ENCODE results near the gene RGPD8.
"Not testable (repeated sequence)": the region's sequence is repeated elsewhere in the genome, so short reads cannot be mapped to it uniquely, and the experiment has no call there.

Gene RGPD8

GRCh38 chr2:112433480-112433879 lies at the start of gene RGPD8:
TSS of gene RGPD8 (minus strand) at chr2:112433645. CDS start at chr2:112433453, 192 bp downstream.
- DNase-seq (ENCODE audit: low read depth): peak; percentile 84

- DNase-seq (ENCODE audit: low read depth): no peak
Observed at GRCh38 chr2:112483042-112483473, 49.6 kb upstream of the RGPD8 start.

- peak; percentile 14 for DNase-seq (ENCODE audit: low read depth)
Observed at GRCh38 chr2:112482309-112483041, 49.0 kb upstream of the RGPD8 start.

- peak; percentile 72 for DNase-seq (ENCODE audit: low read depth)
Observed at GRCh38 chr2:112481528-112482233, 48.2 kb upstream of the RGPD8 start, which contains the start of gene TTL. TSS of gene TTL (plus strand) at chr2:112482156. CDS start at chr2:112482345, 189 bp downstream.

- peak; percentile 72 for DNase-seq (ENCODE audit: low read depth)
Observed at GRCh38 chr2:112481050-112481527, 47.6 kb upstream of the RGPD8 start.

GRCh38 chr2:112480530-112481049 lies 47.1 kb upstream of the RGPD8 start:
- DNase-seq (ENCODE audit: low read depth): peak; percentile 4

GRCh38 chr2:112476434-112476833 lies 43.0 kb upstream of the RGPD8 start:
- no peak for DNase-seq (ENCODE audit: low read depth)

GRCh38 chr2:112474844-112475486 lies 41.5 kb upstream of the RGPD8 start:
- no peak for DNase-seq (ENCODE audit: low read depth)

- no peak for DNase-seq (ENCODE audit: low read depth)
Observed at GRCh38 chr2:112472547-112473263, 39.3 kb upstream of the RGPD8 start.

GRCh38 chr2:112465382-112465781 lies 31.9 kb upstream of the RGPD8 start:
- no peak for DNase-seq (ENCODE audit: low read depth)

- DNase-seq (ENCODE audit: low read depth): no peak
Observed at GRCh38 chr2:112463256-112463655, 29.8 kb upstream of the RGPD8 start.

GRCh38 chr2:112462178-112462577 lies 28.7 kb upstream of the RGPD8 start:
- no peak for DNase-seq (ENCODE audit: low read depth)

GRCh38 chr2:112459372-112459771 lies 25.9 kb upstream of the RGPD8 start:
- no peak for DNase-seq (ENCODE audit: low read depth)

GRCh38 chr2:112454586-112454985 lies 21.1 kb upstream of the RGPD8 start:
- no peak for DNase-seq (ENCODE audit: low read depth)

- no peak for DNase-seq (ENCODE audit: low read depth)
Observed at GRCh38 chr2:112451317-112451716, 17.9 kb upstream of the RGPD8 start.

GRCh38 chr2:112449854-112450253 lies 16.4 kb upstream of the RGPD8 start:
- DNase-seq (ENCODE audit: low read depth): no peak

GRCh38 chr2:112444256-112444655 lies 10.8 kb upstream of the RGPD8 start:
- not testable (repeated sequence) for DNase-seq (ENCODE audit: low read depth)

GRCh38 chr2:112438603-112439261 lies 5.3 kb upstream of the RGPD8 start:
- not testable (repeated sequence) for DNase-seq (ENCODE audit: low read depth)

- not testable (repeated sequence) for DNase-seq (ENCODE audit: low read depth)
Observed at GRCh38 chr2:112437405-112437831, 4.0 kb upstream of the RGPD8 start.

- DNase-seq (ENCODE audit: low read depth): not testable (repeated sequence)
Observed at GRCh38 chr2:112436993-112437392, 3.5 kb upstream of the RGPD8 start.
